Glutamatergic neuron (in vitro differentiated cells): ENCODE measurements around the gene MBOAT1. TPM values are rescaled to one million over a fixed set of nuclear protein-coding genes. Genes with fewer than 3 reads are reported as not detected.

Experiments
- DNase-seq: peaks from one replicate; pipeline ENCODE4 v3.0.0; 2022
- H3K27ac Mint-ChIP-seq: one replicate; pipeline ENCODE4 v1.8.0; 2020; ENCODE audit warnings: mild to moderate bottlenecking, mixed read lengths, inconsistent platforms; ENCODE audit not compliant: unreplicated experiment
- H3K27me3 Mint-ChIP-seq: one replicate; pipeline ENCODE4 v1.8.0; 2020; ENCODE audit warnings: mild to moderate bottlenecking, moderate library complexity, mixed read lengths, inconsistent platforms; ENCODE audit not compliant: unreplicated experiment
- H3K36me3 Mint-ChIP-seq: one replicate; pipeline ENCODE4 v1.8.0; 2020; ENCODE audit warnings: mild to moderate bottlenecking, mixed read lengths, inconsistent platforms; ENCODE audit not compliant: unreplicated experiment
- H3K4me1 Mint-ChIP-seq: one replicate; pipeline ENCODE4 v1.8.0; 2020; ENCODE audit warnings: mild to moderate bottlenecking, low read depth, mixed read lengths, inconsistent platforms; ENCODE audit not compliant: unreplicated experiment
- H3K4me3 Mint-ChIP-seq: one replicate; pipeline ENCODE4 v1.8.0; 2020; ENCODE audit warnings: mild to moderate bottlenecking, mixed read lengths, inconsistent platforms; ENCODE audit not compliant: unreplicated experiment
- H3K9me3 Mint-ChIP-seq: one replicate; pipeline ENCODE4 v1.8.0; 2020; ENCODE audit warnings: mild to moderate bottlenecking, moderate library complexity, mixed read lengths, inconsistent platforms; ENCODE audit not compliant: unreplicated experiment
- CTCF ChIP-seq: fragments of 200-600 bp; sonication (generic); IDR thresholded peaks from one replicate; pipeline ENCODE4 v1.5.0; 2021; ENCODE audit not compliant: partially characterized antibody, unreplicated experiment
- total RNA-seq: library from RNA; stranded (reverse); fragmentation: NEBNext Ultra II Directional; extraction: Animal tissue kit (Norgen Biotek cat#: 25700); gene quantifications from one replicate; pipeline ENCODE4 v1.2.1, GENCODE V29; 2021; ENCODE audit not compliant: unreplicated experiment

Gene MBOAT1
- total RNA-seq, 1 donor from 2014 or later: not detected

GRCh38 chr6:20211037-20211940 lies 980 bp downstream of the MBOAT1 start:
- no peak for DNase-seq
- H3K4me3 Mint-ChIP-seq: peak overlapping the region; percentile 87
- H3K4me1 Mint-ChIP-seq: peaks cover 5% of the 10 kb centered on the region
- H3K27me3 Mint-ChIP-seq: peaks cover 15% of the 10 kb centered on the region
- no peak overlapping the region for H3K27ac Mint-ChIP-seq
- peaks cover 3% of the 10 kb centered on the region for H3K36me3 Mint-ChIP-seq
- TF ChIP-seq CTCF: no peak
- peaks cover 4% of the 10 kb centered on the region for H3K9me3 Mint-ChIP-seq

GRCh38 chr6:20210158-20210557 lies 2.1 kb downstream of the MBOAT1 start:
- no peak overlapping the region for H3K4me3 Mint-ChIP-seq
- no peak for DNase-seq
- peaks cover 4% of the 10 kb centered on the region for H3K9me3 Mint-ChIP-seq
- H3K36me3 Mint-ChIP-seq: peaks cover 3% of the 10 kb centered on the region
- H3K27ac Mint-ChIP-seq: no peak overlapping the region
- peaks cover 5% of the 10 kb centered on the region for H3K4me1 Mint-ChIP-seq
- H3K27me3 Mint-ChIP-seq: peaks cover 15% of the 10 kb centered on the region
- no peak for TF ChIP-seq CTCF

- peaks cover 4% of the 10 kb centered on the region for H3K9me3 Mint-ChIP-seq
- H3K27me3 Mint-ChIP-seq: peaks cover 15% of the 10 kb centered on the region
- H3K36me3 Mint-ChIP-seq: peaks cover 3% of the 10 kb centered on the region
- TF ChIP-seq CTCF: no peak
- DNase-seq: no peak
- H3K4me1 Mint-ChIP-seq: peaks cover 5% of the 10 kb centered on the region
- H3K4me3 Mint-ChIP-seq: no peak overlapping the region
- H3K27ac Mint-ChIP-seq: no peak overlapping the region
Measured at GRCh38 chr6:20208687-20209378, 3.4 kb downstream of the MBOAT1 start.

- H3K27ac Mint-ChIP-seq: no peak overlapping the region
- H3K4me1 Mint-ChIP-seq: no peaks in the 10 kb centered on the region
- H3K9me3 Mint-ChIP-seq: peaks cover 2% of the 10 kb centered on the region
- no peak for TF ChIP-seq CTCF
- no peak for DNase-seq
- H3K36me3 Mint-ChIP-seq: no peaks in the 10 kb centered on the region
- peaks cover 8% of the 10 kb centered on the region for H3K27me3 Mint-ChIP-seq
- H3K4me3 Mint-ChIP-seq: no peak overlapping the region
Measured at GRCh38 chr6:20207088-20207418, 5.2 kb downstream of the MBOAT1 start.

- no peak for DNase-seq
- Mint-ChIP-seq H3K4me3 (no peak overlapping the region), H3K4me1 (no peaks in the 10 kb centered on the region), H3K27me3 (no peaks in the 10 kb centered on the region), H3K36me3 (no peaks in the 10 kb centered on the region), H3K9me3 (no peaks in the 10 kb centered on the region), H3K27ac (no peak overlapping the region)
- no peak for TF ChIP-seq CTCF
Measured at GRCh38 chr6:20205722-20206161, 6.5 kb downstream of the MBOAT1 start.
